ENCODE results near the gene CCDC188.

The CCDC188 gene

GRCh38 chr22:20150381-20151275, at the start of gene CCDC188:
CCDC188 (minus strand) TSS chr22:20151055; CDS start chr22:20150986, 69 bp downstream.
- no peak for DNase-seq

DNA sequence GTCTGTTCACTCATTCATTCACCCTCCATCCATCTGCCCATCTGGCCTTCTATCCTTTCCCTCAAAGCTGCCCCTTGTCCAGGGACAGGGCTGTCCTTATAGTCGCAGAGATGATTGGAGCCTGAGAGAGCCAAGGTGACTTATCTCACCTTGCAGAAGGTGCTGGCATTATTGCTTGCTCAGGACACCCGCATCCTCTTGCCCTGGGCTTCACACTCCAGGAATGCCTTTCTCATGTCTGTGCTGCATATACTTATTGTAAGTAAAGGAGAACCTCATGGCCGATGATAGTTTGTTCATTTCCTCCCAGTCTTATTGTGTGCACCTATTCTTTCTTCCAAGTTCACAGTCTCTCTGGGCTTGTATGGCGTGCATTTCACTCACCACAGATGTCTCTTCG, 49.1 kb upstream of the CCDC188 start:
- no peak for DNase-seq

- DNase-seq: no peak
Measured at GRCh38 chr22:20199413-20199842, 48.6 kb upstream of the CCDC188 start.

- no peak for DNase-seq
Measured at GRCh38 chr22:20198557-20199319, 47.9 kb upstream of the CCDC188 start.

GRCh38 chr22:20197407-20198030, 46.7 kb upstream of the CCDC188 start:
- no peak for DNase-seq

- no peak for DNase-seq
Measured at GRCh38 chr22:20196094-20196842, 45.4 kb upstream of the CCDC188 start.

DNA sequence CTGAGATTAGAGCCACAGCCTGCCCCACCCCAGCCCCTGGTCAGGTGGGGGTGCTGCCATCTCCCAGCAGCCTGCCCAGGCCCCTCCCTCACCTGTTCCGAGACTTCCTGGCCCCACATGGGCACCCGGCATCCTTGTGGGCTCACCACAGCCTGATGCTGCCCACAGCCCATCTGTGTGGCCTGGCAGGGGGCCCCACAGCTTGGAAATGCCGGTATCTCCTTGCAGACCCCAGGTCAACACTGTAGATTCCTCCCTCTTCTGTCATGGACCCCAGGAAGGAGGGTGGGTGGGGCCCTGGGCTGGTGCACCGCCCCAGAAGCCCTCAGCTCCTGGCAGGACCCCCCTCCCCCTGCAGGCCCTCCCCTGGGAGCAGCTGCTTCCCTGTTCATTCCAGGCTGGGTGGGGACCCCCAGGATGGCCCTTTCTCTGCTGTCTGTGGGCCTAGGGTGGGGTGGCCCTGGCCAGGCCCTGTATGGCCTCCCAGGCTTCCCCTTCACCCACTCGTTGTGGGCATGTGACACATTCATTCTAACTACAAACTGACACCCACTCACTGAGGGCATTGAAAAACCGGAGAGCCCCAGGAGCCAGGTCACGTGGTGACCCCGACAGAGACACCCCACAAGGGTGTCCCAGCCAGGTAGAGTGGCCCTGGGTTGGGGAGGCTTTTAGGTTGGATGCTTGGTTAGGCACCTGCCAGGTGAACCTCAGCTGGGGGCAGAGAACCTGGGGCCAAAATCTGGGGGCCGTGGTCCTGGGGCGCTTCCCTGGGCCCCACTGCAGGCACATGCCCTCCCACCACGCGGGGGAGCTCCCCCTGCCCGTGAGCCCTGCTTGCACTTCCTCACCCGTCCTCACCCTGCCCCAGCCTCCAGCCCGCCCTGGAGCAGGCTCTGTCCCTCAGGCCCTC, 44.1 kb upstream of the CCDC188 start:
- no peak for DNase-seq

DNA sequence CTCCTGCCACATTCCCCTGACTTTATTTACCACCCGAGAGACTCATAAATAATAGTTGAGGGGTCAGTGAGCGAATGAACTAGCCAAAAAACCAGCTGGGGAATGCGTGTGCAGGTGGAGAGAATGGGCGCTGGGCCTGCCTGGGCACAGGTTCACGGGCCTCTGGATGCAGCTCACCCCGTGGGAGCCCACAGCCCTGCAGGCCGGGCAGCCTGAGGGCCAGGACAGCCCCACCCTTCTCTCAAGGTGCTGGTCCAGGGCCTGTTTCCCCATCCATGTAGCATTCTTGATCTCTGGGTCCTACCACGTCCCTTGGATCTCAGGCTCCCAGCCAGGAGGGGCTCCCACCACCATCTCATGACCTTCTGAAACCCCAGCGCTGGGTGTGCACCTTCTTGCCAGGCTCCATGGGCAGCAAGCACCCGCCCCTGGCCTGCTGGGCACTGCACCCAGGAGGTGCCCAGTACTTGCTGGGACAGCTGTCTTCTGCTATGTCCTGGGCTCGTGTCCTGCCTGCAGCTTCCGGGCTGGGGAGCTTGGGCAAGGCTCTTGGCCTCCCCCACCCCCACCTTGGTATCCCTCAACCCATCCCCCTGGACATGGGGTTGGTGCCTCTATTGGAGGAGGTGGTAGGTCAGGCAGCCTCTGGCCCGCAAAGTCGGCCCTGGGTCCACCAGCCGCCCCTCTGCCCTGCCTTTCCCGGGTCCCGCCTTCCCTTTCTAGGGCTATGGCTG, 43.1 kb upstream of the CCDC188 start:
- DNase-seq: no peak

DNA sequence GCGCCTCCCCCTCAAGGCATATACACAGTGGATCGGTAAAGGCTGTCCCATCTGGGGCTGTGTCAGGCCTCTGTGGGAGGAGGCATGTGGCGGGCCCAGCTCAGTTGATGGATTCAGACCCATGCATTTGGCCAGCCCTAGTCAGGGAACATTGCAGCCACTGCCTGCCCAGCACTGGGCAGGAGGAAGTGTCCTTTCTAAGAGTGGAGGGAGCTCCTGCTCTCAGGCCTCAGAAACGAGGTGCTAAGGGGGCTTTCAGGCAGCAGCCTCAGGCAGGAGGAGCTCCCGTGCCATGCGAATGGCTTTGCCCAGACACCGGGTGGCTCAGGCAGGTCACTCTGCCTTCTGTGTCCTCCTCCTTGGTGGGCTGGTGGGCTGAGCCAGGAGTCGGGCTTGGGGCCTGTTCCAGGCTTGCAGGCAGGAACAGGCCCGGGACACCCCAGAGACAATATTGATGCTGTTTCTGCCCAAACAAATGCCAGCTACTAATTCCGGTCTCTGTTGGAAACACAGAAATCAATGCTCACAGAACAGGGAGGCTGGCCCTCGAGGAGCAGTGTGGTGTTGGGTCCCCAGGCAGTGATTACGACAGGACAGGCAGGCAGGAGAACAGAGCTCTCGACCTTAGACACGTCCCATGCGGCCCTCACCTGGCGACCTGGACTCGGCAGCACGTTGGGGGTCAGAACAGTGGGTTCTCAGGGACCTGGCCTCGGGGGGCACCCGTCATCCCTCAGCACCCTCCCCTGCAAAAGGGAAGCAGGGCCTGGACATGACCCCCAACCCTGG, 42.3 kb upstream of the CCDC188 start:
- DNase-seq: no peak

GRCh38 chr22:20192293-20192971, 41.6 kb upstream of the CCDC188 start:
- no peak for DNase-seq

DNA sequence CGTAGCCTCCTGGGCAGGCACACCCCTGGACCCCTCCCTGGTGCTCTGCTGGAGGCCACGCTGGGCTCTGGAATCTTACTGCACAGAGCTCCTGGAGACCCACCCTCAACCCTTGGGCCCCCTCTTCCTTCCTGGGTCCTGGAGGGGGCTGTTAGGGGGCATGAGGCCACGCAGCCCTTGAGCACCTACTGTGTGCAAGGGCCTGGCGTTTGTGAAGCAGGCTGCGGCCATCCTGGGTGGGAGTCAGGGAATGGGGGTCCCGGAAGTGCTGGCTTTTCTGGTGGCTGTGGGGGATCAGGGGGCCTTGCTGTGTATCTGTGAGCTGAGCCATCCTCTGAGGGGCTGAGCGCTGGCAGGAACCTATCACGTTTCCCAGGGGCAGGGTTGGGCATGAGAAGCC, 40.9 kb upstream of the CCDC188 start:
- no peak for DNase-seq

- DNase-seq: no peak
Measured at GRCh38 chr22:20191000-20191515, 40.2 kb upstream of the CCDC188 start.

GRCh38 chr22:20188567-20188877, 37.7 kb upstream of the CCDC188 start:
- DNase-seq: no peak

- no peak for DNase-seq
Measured at GRCh38 chr22:20187777-20188566, 37.1 kb upstream of the CCDC188 start.

- no peak for DNase-seq
Measured at GRCh38 chr22:20186871-20187546, 36.2 kb upstream of the CCDC188 start.

GRCh38 chr22:20186183-20186870, 35.5 kb upstream of the CCDC188 start:
- no peak for DNase-seq

DNA sequence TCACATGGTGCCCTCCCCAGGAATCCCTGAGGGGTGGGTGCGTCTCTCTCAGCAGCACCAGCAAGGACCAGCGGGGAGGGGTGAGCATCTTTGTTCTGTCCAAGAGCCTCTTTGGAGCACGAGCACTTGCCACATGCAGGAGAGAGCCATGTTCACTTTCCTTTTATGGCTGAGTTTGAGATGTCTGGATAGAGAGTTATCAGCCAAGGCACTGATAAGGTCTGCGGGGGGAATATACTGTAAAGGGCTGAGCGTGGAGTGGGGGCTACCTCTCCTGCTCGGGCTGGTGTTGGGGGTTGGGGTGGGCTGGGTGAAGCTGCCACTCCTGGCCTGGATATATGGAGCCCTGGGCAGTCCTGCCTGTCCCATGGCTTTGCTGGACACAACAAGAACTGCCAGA, 34.9 kb upstream of the CCDC188 start:
- no peak for DNase-seq

All from NCI-H1105 (cell line).